H1 (cell line): ENCODE data around the gene PPP1R9A. TPM values are rescaled to one million over a fixed set of nuclear protein-coding genes. Genes with fewer than 3 reads are reported as not detected.

ENCODE experiments used
- CBX5 ChIP-seq: fragments of 300-800, 300-1000 bp; sonication (generic); IDR thresholded peaks from 2 replicates; pipeline ENCODE4 v1.7.1; 2016; ENCODE audit warnings: antibody characterized with exemption, low read length, low read depth
- CEBPB ChIP-seq: IDR thresholded peaks from 2 replicates; pipeline ENCODE4 v1.6.1; 2012; ENCODE audit warnings: low read depth, low read length
- CHD7 ChIP-seq: fragments of 300-600 bp; sonication (generic); IDR thresholded peaks from 2 replicates; pipeline ENCODE4 v1.7.1; 2012; ENCODE audit warnings: low read length, moderate library complexity, mild to moderate bottlenecking, inconsistent platforms; ENCODE audit not compliant: insufficient replicate concordance
- JUND ChIP-seq: IDR thresholded peaks from 2 replicates; pipeline ENCODE4 v1.6.1; 2011; ENCODE audit warnings: mild to moderate bottlenecking, improper control_type of control experiment, low read length
- POLR2A ChIP-seq, 2 experiments: IDR thresholded peaks; 1 replicate in 1 of 2; 2 replicates in 1 of 2; pipeline ENCODE4 v1.6.1; 2011; ENCODE audit warnings: low read depth in 2 of 2, low read length in 2 of 2, mild to moderate bottlenecking in 2 of 2; ENCODE audit errors: control extremely low read depth in 1 of 2
- SIX5 ChIP-seq: IDR thresholded peaks from 2 replicates; pipeline ENCODE4 v1.6.1; 2011; ENCODE audit warnings: mild to moderate bottlenecking, low read depth, low read length
- SP4 ChIP-seq: IDR thresholded peaks from 2 replicates; pipeline ENCODE4 v1.6.1; 2012; ENCODE audit warnings: low read length, inconsistent platforms
- TBP ChIP-seq: IDR thresholded peaks from 2 replicates; pipeline ENCODE4 v1.6.1; 2011; ENCODE audit warnings: low read depth, low read length, improper control_type of control experiment
- polyA plus RNA-seq, 7 experiments: library from polyadenylated mRNA; depleted of rRNA in 3 of 7; stranded (reverse) in 5 of 7; unstranded in 2 of 7; fragments of >200 nt in 5 of 7; fragments of 200-250 nt in 2 of 7; gene quantifications; 1 replicate in 5 of 7; 2 replicates in 1 of 7; 4 replicates in 1 of 7; pipeline versions ENCODE4 v1.2.1 to v1.2.3, GENCODE V29; 2011 to 2013; ENCODE audit warnings: missing spikeins in 2 of 7, mixed read lengths in 2 of 7
- total RNA-seq: library from RNA; stranded (reverse); fragmentation: NEBNext Ultra II Directional; extraction: Animal tissue kit (Norgen Biotek cat#: 25700); gene quantifications from 2 replicates; pipeline ENCODE4 v1.2.1, GENCODE V29; 2021

PPP1R9A gene
- total and polyA plus RNA-seq, 2 of the 8 experiments (the other 6 are each of a cell fraction or from before 2014, with no cell fraction given): 3.0 to 20.3 TPM

GRCh38 chr7:95213809-95214492 lies 306.6 kb downstream of the PPP1R9A start (continued):
- no peak for TF ChIP-seq CHD7
- no peak for TF ChIP-seq TBP
- TF ChIP-seq CBX5: no peak
- no peak for TF ChIP-seq SP4
- no peak for TF ChIP-seq JUND
- TF ChIP-seq POLR2A (IDR thresholded peaks at IDR 0.05; ENCODE audit: control extremely low read depth in 1 of 2, low read depth in 2 of 2, low read length in 2 of 2): no peak
- TF ChIP-seq SIX5: no peak
- no peak for TF ChIP-seq CEBPB
